GM12873 (cell line): Measurements from ENCODE around the gene TXNIP.

Experiments
- TF ChIP-seq, protein P1 (sequence below): IDR thresholded peaks from 2 replicates; pipeline ENCODE4 v1.5.1; 2012; ENCODE audit warnings: low read depth, mild to moderate bottlenecking, moderate library complexity, low read length, control low read depth; ENCODE audit not compliant: insufficient read depth; ENCODE audit errors: missing control alignments

TXNIP gene

DNA sequence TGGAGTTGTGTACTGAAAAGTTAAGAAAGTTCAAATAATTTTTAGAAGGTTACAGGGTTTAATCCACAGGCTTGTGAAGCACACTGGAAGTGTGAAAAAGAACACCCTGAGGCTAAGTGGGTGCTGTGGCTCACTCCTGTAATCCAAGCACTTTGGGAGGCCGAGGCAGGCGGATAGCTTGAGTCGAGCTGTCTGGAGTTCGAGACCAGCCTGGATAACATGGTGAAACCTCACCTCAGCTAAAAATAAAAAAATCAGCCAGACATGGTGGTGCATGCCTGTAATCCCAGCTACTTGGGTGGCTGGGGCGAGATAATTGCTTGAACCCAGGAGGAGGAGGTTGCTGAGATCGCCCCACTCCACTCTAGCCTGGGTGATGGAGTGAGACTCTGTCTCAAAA, 9.8 kb downstream of the TXNIP start:
- TF ChIP-seq, protein P1, sequence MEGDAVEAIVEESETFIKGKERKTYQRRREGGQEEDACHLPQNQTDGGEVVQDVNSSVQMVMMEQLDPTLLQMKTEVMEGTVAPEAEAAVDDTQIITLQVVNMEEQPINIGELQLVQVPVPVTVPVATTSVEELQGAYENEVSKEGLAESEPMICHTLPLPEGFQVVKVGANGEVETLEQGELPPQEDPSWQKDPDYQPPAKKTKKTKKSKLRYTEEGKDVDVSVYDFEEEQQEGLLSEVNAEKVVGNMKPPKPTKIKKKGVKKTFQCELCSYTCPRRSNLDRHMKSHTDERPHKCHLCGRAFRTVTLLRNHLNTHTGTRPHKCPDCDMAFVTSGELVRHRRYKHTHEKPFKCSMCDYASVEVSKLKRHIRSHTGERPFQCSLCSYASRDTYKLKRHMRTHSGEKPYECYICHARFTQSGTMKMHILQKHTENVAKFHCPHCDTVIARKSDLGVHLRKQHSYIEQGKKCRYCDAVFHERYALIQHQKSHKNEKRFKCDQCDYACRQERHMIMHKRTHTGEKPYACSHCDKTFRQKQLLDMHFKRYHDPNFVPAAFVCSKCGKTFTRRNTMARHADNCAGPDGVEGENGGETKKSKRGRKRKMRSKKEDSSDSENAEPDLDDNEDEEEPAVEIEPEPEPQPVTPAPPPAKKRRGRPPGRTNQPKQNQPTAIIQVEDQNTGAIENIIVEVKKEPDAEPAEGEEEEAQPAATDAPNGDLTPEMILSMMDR = no peak

DNA sequence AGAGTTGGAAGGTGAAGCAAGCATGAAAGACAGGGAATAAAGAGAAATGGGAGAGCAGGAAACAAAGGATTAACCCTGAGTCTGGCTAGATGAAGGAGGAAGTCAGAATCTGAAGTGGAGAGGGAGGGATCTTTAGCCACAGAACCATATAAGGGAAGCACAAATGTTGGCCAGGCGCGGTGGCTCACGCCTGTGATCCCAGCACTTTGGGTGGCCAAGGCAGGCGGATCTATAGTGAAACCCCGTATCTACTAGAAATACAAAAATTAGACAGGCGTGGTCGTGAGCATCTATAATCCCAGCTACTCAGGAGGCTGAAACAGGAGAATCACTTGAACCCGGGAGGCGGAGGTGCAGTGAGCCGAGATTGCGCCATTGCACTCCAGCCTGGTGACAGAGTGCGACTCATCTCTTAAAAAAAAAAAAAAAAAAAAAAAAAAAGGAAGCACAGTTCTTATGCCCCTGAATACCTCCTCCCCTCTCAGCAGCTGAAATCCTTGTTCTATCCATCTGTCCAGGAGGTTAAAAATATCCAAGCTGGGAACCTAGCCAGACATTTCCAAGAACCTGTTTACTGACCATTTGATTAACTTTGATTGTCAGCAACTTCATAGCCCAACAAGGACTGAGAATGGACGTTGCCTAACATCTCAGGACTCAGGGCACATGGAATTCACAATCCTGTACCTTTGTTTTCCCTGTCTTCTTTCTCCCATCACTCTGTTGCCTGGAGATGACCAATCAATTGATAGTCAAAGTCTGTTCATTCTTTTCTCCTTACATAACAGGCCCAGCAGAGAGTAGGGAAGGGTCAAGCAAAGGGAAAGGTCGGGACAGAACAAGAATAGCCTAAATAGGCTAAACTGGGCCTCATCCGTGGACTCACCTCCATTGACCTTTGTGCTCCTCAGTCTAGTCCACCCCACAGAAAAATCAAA, 10.6 kb downstream of the TXNIP start:
- TF ChIP-seq, protein P1 = no peak

DNA sequence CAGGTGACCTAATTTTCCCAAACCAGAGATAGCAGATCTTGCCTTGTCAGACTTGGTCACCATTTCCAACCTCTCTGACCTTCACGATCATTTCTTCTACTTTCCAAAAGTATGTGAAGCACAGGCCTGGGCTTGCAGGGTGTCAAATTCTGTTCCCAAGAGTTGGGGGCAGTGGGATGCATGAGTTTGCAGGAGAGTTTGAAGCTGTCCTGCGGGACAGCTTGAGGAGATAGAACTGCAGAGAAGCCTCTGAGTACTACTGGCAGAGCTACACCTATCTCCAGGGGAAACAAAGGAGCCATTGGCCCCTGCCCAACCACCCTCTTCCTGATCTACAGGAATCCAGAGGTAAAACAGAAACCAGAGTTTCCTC, 11.3 kb downstream of the TXNIP start:
- TF ChIP-seq, protein P1 = no peak

DNA sequence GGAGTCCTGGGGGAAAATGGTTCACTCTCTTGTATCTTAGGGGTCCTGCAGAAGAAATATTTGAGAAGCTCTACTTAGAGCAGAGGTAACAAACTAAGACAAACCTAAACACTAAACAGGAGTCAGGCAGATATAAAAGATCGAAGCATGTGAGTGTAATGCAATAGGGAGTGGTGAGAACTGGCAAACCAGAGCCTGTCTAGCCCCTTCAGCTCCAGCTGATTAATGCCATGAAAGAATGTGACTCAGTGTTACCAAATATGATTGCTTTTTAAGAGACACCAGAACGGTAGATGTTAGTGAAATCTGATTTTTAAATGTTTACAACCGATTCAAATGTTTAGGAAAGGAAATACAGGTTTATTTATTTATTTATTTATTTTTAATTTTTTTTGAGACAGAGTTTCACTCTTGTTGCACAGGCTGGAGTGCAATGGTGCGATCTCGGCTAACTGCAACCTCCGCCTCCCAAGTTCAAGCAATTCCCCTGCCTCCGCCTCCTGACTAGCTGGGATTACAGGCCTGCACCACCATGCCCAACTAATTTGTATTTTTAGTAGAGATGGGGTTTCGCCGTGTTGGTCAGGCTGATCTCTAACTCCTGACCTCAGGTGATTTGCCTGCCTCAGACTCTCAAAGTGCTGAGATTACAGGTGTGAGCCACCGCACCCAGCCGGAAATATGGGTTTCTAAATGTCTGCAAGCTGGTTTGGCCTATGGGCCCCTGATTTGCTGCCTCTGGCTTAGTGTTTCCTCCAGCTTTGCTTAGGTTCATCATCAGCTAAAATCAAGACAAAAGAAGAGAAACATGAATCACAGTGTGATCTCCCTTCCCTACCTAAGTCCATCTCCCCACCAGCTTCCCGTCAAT, 12.2 kb downstream of the TXNIP start:
- TF ChIP-seq, protein P1 = no peak

DNA sequence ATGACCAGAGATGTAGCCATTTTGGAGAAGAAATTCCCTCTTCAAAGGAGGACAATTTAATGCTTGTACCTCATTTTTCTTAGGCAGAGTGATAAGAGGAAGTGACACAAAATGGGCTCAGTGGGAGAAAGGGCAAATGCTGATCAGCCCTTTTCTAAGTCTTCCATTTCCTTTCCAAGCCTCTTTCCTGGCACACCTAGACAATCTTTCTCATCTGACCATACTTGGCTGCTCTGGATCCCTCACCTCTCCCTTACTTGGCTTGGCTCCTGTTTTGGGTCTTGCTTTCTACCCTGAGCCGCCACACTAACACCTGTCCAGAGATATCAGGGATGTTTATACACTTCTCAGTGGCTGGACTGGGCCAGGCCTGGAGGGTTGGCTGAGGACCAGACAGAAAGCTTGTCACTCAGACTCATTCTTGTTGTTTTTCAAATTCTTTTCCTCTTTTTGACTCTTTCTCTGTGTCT, 13.1 kb downstream of the TXNIP start:
- TF ChIP-seq, protein P1 = no peak

DNA sequence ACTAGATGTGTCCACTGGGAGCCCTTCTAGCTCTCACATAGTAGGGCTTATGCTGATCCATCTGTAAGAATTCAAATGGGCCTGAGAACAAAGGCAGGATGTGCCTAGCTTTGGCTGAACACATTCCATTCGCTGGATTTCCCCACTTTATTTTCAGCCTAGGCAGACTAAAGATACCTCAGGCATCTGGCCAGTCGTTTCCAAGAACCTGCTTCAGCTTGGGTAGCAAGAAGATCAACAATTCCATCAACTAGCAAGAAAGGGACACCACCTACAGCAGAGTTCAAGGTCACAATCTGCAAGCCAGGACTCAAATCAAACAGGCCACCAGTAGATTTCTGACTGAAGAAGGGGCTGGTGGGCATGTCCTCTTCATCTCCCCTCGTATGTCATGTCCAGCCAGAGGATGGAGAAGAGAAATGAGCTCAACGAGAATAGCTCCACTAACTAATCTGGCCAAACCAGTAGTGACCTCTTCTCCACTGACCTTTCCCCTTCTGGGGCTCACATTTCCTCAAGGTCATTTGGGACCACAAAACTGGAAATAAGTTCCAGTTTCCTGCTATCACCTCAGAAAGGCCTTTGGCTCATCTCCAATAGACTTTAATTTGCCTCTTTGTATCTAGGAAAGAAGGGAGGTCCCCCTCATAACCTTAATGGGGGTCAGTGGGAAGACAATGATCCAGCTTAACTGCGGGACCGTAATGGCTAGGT, 14.2 kb downstream of the TXNIP start:
- TF ChIP-seq, protein P1 = no peak

DNA sequence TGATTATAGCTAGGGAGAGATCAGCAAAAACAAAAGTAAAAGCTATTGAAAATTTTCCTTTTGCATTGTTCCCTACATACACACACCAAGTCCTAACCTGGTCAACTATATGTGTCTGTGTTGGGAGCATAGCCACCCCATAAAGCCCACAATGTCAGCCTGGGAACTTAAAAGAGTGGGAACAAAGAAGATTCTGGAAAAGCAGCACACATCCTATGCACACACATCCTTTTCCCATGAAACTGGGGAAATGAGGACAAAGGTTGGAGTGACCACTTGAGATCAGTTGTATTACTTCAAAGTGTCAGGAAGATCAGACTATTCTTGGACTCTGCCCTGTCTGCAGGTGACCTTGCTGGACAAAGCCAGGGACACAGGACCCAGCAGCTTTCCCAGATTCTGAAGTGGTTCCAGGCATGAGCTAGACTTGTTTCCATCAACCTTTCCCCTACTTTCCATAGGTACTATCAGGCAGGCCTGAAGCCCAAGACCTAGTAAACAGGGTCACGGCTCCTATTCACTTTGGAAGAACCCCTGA, 15.9 kb downstream of the TXNIP start:
- TF ChIP-seq, protein P1 = no peak
